GM23248 (cell line): Measurements from ENCODE around the gene RABGAP1L. TPM values are rescaled to one million over a fixed set of nuclear protein-coding genes. Genes with fewer than 3 reads are reported as not detected.

Experiments
- DNase-seq: peaks from one replicate; pipeline ENCODE4 v3.0.0-alpha.2; 2015
- H2AFZ ChIP-seq: fragments of 200-600 bp; sonication (generic); 2 replicates; pipeline ENCODE4 v1.6.1; 2016; ENCODE audit warnings: antibody characterized with exemption
- H3F3A ChIP-seq: fragments of 200-600 bp; sonication (generic); 2 replicates; pipeline ENCODE4 v1.6.1; 2016; ENCODE audit warnings: mild to moderate bottlenecking, antibody characterized with exemption, mixed run types; ENCODE audit not compliant: insufficient read depth
- H3K27ac ChIP-seq: fragments of 200-600 bp; sonication (generic); 2 replicates; pipeline ENCODE4 v1.5.1; 2016; ENCODE audit warnings: mild to moderate bottlenecking
- H3K27me3 ChIP-seq: fragments of 200-600 bp; sonication (generic); replicated peaks from 2 replicates; pipeline ENCODE4 v1.6.1; 2016; ENCODE audit warnings: mild to moderate bottlenecking; ENCODE audit not compliant: insufficient read depth
- H3K36me3 ChIP-seq: fragments of 200-600 bp; sonication (generic); 2 replicates; pipeline ENCODE4 v1.6.1; 2016; ENCODE audit warnings: low read depth, mild to moderate bottlenecking
- H3K4me1 ChIP-seq: fragments of 200-600 bp; sonication (generic); 2 replicates; pipeline ENCODE4 v1.6.1; 2016; ENCODE audit warnings: mild to moderate bottlenecking; ENCODE audit not compliant: insufficient read depth
- H3K4me2 ChIP-seq: fragments of 200-600 bp; sonication (generic); one replicate; pipeline ENCODE4 v1.6.1; 2016; ENCODE audit warnings: mild to moderate bottlenecking; ENCODE audit not compliant: unreplicated experiment
- H3K4me3 ChIP-seq: fragments of 200-600 bp; sonication (generic); 2 replicates; pipeline ENCODE4 v1.5.1; 2016; ENCODE audit warnings: mild to moderate bottlenecking
- H3K79me2 ChIP-seq: fragments of 200-600 bp; sonication (generic); 2 replicates; pipeline ENCODE4 v1.6.1; 2016; ENCODE audit warnings: mild to moderate bottlenecking; ENCODE audit not compliant: insufficient read depth
- H3K9ac ChIP-seq: fragments of 200-600 bp; sonication (generic); 2 replicates; pipeline ENCODE4 v1.6.1; 2016; ENCODE audit warnings: mild to moderate bottlenecking
- H3K9me2 ChIP-seq: fragments of 200-600 bp; sonication (generic); 2 replicates; pipeline ENCODE4 v1.6.1; 2016; ENCODE audit warnings: mixed run types, mild to moderate bottlenecking, moderate library complexity; ENCODE audit not compliant: insufficient read depth
- H3K9me3 ChIP-seq: fragments of 200-600 bp; sonication (generic); one replicate; pipeline ENCODE4 v1.6.1; 2017; ENCODE audit warnings: low read depth
- H4K20me1 ChIP-seq: fragments of 200-600 bp; sonication (generic); 2 replicates; pipeline ENCODE4 v1.6.0; 2016; ENCODE audit not compliant: insufficient read depth
- EZH2 ChIP-seq: fragments of 200-600 bp; sonication (generic); IDR thresholded peaks from 2 replicates; pipeline ENCODE4 v1.6.1; 2018; ENCODE audit warnings: antibody characterized with exemption, mild to moderate bottlenecking; ENCODE audit not compliant: insufficient read depth, poor library complexity, severe bottlenecking
- EZH2phosphoT487 ChIP-seq: fragments of 200-600 bp; sonication (generic); IDR thresholded peaks from 2 replicates; pipeline ENCODE4 v1.6.1; 2018; ENCODE audit warnings: antibody characterized with exemption, moderate library complexity, mild to moderate bottlenecking, low read depth; ENCODE audit not compliant: insufficient read depth
- WGBS, 2 experiments: methylation state at CpG; one replicate each; pipeline ENCODE4 v1.1.6; 2015 to 2017; ENCODE audit warnings: low lambda C conversion rate in 2 of 2, low coverage in 1 of 2; ENCODE audit errors: missing lambda C conversion rate in 2 of 2; 5-methylcytosine and 5-hydroxymethylcytosine counted together
- in situ Hi-C: fragments of 300-500 bp; cut with MboI; formaldehyde crosslinking; loops from 2 replicates; pipeline ENCODE4 v1.15.0; 2020
- polyA plus RNA-seq: library from polyadenylated mRNA; unstranded; fragments of >200 nt; fragmentation: Nextera tagmentation; extraction: Ambion mirVana; gene quantifications from 2 replicates; pipeline ENCODE4 v1.2.1, GENCODE V29; 2016
- total RNA-seq: library from RNA; depleted of rRNA; stranded (reverse); fragments of >200 nt; shearing (Covaris generic); gene quantifications from 2 replicates; pipeline ENCODE4 v1.2.3, GENCODE V29; 2014

The RABGAP1L gene
- total and polyA plus RNA-seq, 2 experiments from 2014 or later, result 13.7 to 21.6 TPM

GRCh38 chr1:174744886-174745285, 585.6 kb downstream of the RABGAP1L start:
- Histone ChIP-seq H3K4me2 (no peak overlapping the region), H3K4me3 (no peak overlapping the region), H3K27ac (no peak overlapping the region), H4K20me1 (no peaks in the 10 kb centered on the region), H3K79me2 (no peaks in the 10 kb centered on the region), H3K36me3 (no peaks in the 10 kb centered on the region), H3F3A (peaks cover 5% of the 10 kb centered on the region; the same call in 1 of the 2 replicates), H3K9me2 (no peaks in the 10 kb centered on the region), H3K9ac (no peak overlapping the region), H2AFZ (no peak overlapping the region), H3K9me3 (no peaks in the 10 kb centered on the region), H3K27me3 (no peaks in the 10 kb centered on the region), H3K4me1 (peaks cover 29% of the 10 kb centered on the region; the same call in 1 of the 2 replicates)
- TF ChIP-seq EZH2phosphoT487 (no peak), EZH2 (no peak)
- WGBS, 2 experiments, result 74 to 76% methylated on average over 2 of the region's 2 CpGs
- DNase-seq, result peak; percentile 51
- in situ Hi-C loops, result no loop called here

- H3K79me2 ChIP-seq, result no peaks in the 10 kb centered on the region
- in situ Hi-C loops, result no loop called here
Observed at GRCh38 chr1:174746024-174746808, 586.9 kb downstream of the RABGAP1L start.

GRCh38 chr1:174747613-174748012, 588.3 kb downstream of the RABGAP1L start:
- Histone ChIP-seq H3K27ac (no peak overlapping the region), H3K9me3 (no peaks in the 10 kb centered on the region), H3K79me2 (no peaks in the 10 kb centered on the region), H3F3A (peaks cover 5% of the 10 kb centered on the region; the same call in 1 of the 2 replicates), H3K9ac (no peak overlapping the region), H3K4me3 (no peak overlapping the region), H4K20me1 (no peaks in the 10 kb centered on the region), H3K27me3 (no peaks in the 10 kb centered on the region), H2AFZ (no peak overlapping the region), H3K9me2 (no peaks in the 10 kb centered on the region), H3K4me2 (no peak overlapping the region), H3K4me1 (peaks cover 22% of the 10 kb centered on the region; the same call in 1 of the 2 replicates), H3K36me3 (no peaks in the 10 kb centered on the region)
- no peak for DNase-seq
- TF ChIP-seq EZH2 (no peak), EZH2phosphoT487 (no peak)
- in situ Hi-C loops, result no loop called here

More at GRCh38 chr1:174746024-174746808, 586.9 kb downstream of the RABGAP1L start:
- no peaks in the 10 kb centered on the region for H3K36me3 ChIP-seq
- TF ChIP-seq EZH2, result no peak
- no peak overlapping the region for H3K27ac ChIP-seq
- H3K4me3 ChIP-seq, result no peak overlapping the region
- no peaks in the 10 kb centered on the region for H3K9me3 ChIP-seq
- H3F3A ChIP-seq, result peaks cover 5% of the 10 kb centered on the region; the same call in 1 of the 2 replicates
- DNase-seq, result no peak
- 92 to 93% methylated on average over 2 of the region's 2 CpGs for WGBS, 2 experiments
- H3K9ac ChIP-seq, result no peak overlapping the region
- H3K4me1 ChIP-seq, result peaks cover 22% of the 10 kb centered on the region; the same call in 1 of the 2 replicates
- no peaks in the 10 kb centered on the region for H3K27me3 ChIP-seq
- H3K4me2 ChIP-seq, result no peak overlapping the region
- no peak overlapping the region for H2AFZ ChIP-seq
- H4K20me1 ChIP-seq, result no peaks in the 10 kb centered on the region
- no peaks in the 10 kb centered on the region for H3K9me2 ChIP-seq

GRCh38 chr1:174748586-174748985, 589.3 kb downstream of the RABGAP1L start:
- no peaks in the 10 kb centered on the region for H3K36me3 ChIP-seq
- no peaks in the 10 kb centered on the region for H3F3A ChIP-seq
- no peak overlapping the region for H3K4me3 ChIP-seq
- no peak overlapping the region for H3K9ac ChIP-seq
- 0 out of 2 replicates have a peak, but pooled peaks cover 13% of the 10 kb centered on the region for H3K4me1 ChIP-seq
- in situ Hi-C loops, result no loop called here
- H4K20me1 ChIP-seq, result no peaks in the 10 kb centered on the region
- WGBS, 2 experiments, result 83 to 87% methylated on average over 7 of the region's 7 CpGs
- no peak for DNase-seq
- H3K27ac ChIP-seq, result no peak overlapping the region
- H3K4me2 ChIP-seq, result no peak overlapping the region
- TF ChIP-seq EZH2, result no peak
- TF ChIP-seq EZH2phosphoT487, result no peak
- no peaks in the 10 kb centered on the region for H3K9me2 ChIP-seq
- no peaks in the 10 kb centered on the region for H3K9me3 ChIP-seq
- no peaks in the 10 kb centered on the region for H3K79me2 ChIP-seq
- no peak overlapping the region for H2AFZ ChIP-seq
- H3K27me3 ChIP-seq, result no peaks in the 10 kb centered on the region
